Activated T-helper 9 cell treated with anti-CD3 and anti-CD28 coated beads, Interleukin-2, amount 50 U/mL, for 16 hours (primary cell): ENCODE data around the gene DDR2.

ENCODE experiments used
- DNase-seq: peaks from one replicate; pipeline ENCODE4 v3.0.0-alpha.2; 2020; ENCODE audit warnings: low read depth

DDR2 gene

GRCh38 chr1:162699366-162699765, 67.1 kb downstream of the DDR2 start:
- DNase-seq: no peak

GRCh38 chr1:162700131-162700530, 67.9 kb downstream of the DDR2 start:
- no peak for DNase-seq

GRCh38 chr1:162701286-162701685, 69.0 kb downstream of the DDR2 start:
- no peak for DNase-seq

GRCh38 chr1:162702628-162703027, 70.4 kb downstream of the DDR2 start:
- no peak for DNase-seq

- DNase-seq: no peak
These were observed 71.4 kb downstream of the DDR2 start for GRCh38 chr1:162703708-162704107.

GRCh38 chr1:162704673-162705424, 72.6 kb downstream of the DDR2 start:
- DNase-seq: no peak

- DNase-seq: no peak
These were observed 73.7 kb downstream of the DDR2 start for GRCh38 chr1:162706003-162706402.

- no peak for DNase-seq
These were observed 74.3 kb downstream of the DDR2 start for GRCh38 chr1:162706606-162707005.

- DNase-seq: no peak
These were observed 76.0 kb downstream of the DDR2 start for GRCh38 chr1:162708286-162708685.

- DNase-seq: no peak
These were observed 77.0 kb downstream of the DDR2 start for GRCh38 chr1:162709132-162709860.

GRCh38 chr1:162709870-162710269, 77.6 kb downstream of the DDR2 start:
- no peak for DNase-seq

GRCh38 chr1:162710345-162710744, 78.1 kb downstream of the DDR2 start:
- no peak for DNase-seq

- no peak for DNase-seq
These were observed 78.7 kb downstream of the DDR2 start for GRCh38 chr1:162710780-162711465.

GRCh38 chr1:162712317-162713029, 80.2 kb downstream of the DDR2 start:
- DNase-seq: no peak

- no peak for DNase-seq
These were observed 83.9 kb downstream of the DDR2 start for GRCh38 chr1:162716123-162716522.

GRCh38 chr1:162716552-162716951, 84.3 kb downstream of the DDR2 start:
- DNase-seq: no peak

GRCh38 chr1:162717548-162718184, 85.4 kb downstream of the DDR2 start:
- no peak for DNase-seq

- no peak for DNase-seq
These were observed 87.4 kb downstream of the DDR2 start for GRCh38 chr1:162719678-162720077.

- DNase-seq: no peak
These were observed 88.7 kb downstream of the DDR2 start for GRCh38 chr1:162720996-162721395.

- no peak for DNase-seq
These were observed 89.2 kb downstream of the DDR2 start for GRCh38 chr1:162721471-162721870.

GRCh38 chr1:162722036-162722435, 89.8 kb downstream of the DDR2 start:
- DNase-seq: no peak

GRCh38 chr1:162724583-162725120, 92.4 kb downstream of the DDR2 start:
- DNase-seq: no peak
